GM18951 (cell line): ENCODE results near the gene GRIN1.

Experiments
- POLR2A ChIP-seq: IDR thresholded peaks from 4 replicates; pipeline ENCODE4 v1.6.1; 2011; ENCODE audit warnings: mild to moderate bottlenecking; ENCODE audit not compliant: insufficient read length, insufficient read depth; ENCODE audit errors: extremely low read depth
- in situ Hi-C: fragments of 300-500 bp; cut with MboI; formaldehyde crosslinking; loops from one replicate; pipeline ENCODE4 v1.12.0; 2022; ENCODE audit warnings: low sequenced_read_pairs, mixed read lengths, inconsistent platforms; ENCODE audit not compliant: unreplicated experiment

GRIN1 gene

DNA sequence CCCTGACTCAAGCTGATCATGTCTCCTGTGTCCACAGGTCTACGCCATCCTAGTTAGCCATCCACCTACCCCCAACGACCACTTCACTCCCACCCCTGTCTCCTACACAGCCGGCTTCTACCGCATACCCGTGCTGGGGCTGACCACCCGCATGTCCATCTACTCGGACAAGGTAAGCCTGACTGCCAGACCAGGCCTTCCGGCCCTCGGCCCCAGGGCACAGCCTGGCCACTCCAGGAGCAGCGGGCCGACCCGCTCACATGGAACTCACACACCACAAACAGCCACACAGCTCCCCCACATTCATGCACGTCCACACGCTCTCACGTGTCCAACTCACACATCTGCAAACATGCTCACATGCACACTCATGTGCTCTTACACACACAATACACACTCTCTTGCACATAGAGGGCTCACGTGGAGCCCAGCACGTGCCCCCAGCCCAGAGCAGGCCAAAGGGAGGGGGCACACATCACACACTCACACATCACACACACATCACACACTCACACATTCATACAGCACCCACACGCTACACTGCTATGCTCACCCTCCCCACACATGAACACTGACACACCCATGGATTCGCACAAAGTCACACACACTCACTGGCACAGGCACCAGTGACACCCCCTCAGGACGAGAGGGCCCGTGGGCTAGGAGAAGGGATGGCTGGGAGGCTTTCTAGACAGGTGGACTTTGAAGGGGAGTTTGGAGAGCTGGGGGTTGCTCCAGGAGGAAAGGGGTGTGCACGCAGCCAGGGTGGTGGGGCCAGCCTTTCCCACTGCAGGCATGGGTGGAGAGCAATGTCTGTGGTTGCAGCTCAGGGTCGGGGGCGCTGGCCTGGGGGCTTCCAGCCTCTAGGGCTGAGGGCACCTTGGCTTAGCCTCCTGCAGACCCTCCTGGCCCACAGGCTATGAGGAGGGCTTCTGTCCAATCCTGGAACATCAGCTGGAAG, 3.3 kb downstream of the GRIN1 start:
- in situ Hi-C loops = no loop called here
- TF ChIP-seq POLR2A = no peak

DNA sequence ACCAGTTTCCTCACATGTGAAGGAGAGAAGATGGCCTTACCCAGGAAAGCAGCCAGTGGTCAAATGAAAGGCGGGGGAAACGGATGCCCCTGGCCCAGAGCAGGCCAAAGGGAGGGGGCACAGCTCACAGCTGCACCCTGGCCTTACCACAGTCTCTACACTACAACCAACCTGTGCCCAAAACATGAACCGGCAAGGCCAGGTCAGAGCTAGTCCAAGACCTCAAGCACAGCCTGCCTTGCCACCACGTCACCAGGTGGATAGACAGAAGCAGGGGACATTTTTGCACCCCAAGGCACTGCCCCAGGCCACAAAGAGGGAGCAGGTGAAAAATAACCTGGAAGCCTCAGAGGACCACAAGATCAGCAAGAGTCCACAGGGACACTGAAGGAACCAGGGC, 4.5 kb downstream of the GRIN1 start:
- in situ Hi-C loops = no loop called here
- TF ChIP-seq POLR2A = no peak

DNA sequence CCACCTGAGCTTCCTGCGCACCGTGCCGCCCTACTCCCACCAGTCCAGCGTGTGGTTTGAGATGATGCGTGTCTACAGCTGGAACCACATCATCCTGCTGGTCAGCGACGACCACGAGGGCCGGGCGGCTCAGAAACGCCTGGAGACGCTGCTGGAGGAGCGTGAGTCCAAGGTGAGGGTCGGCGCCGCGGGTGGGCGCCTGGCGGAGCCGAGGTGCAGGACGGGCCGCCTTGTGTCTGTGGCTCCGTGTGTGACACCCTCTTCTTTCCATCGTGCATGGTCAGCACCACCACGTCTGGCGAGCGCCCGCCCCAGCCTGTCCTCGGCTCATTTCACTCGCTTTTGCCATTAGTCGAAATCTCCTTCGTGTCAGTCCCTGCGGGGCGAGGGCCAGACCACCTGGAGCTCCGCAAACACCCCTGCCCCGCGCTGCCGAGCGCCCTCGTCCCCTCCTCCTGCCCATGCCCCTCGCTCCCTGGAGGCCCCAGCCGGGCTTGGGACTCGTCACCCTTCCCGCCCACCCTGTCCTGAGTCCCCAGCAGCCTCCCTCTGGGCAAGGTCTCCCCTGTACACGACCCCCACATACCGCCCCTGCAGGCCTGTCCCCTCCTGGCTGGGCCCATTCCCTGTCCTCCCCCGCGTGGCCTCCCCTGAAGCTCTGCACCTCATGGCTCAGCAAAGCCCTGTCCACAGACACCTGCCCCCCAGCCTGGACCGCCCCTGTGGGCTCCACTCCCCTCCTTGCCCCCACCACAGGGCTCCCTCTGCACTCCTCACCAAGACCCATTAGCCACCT, 7.0 kb downstream of the GRIN1 start:
- TF ChIP-seq POLR2A = no peak
- in situ Hi-C loops = no loop called here

DNA sequence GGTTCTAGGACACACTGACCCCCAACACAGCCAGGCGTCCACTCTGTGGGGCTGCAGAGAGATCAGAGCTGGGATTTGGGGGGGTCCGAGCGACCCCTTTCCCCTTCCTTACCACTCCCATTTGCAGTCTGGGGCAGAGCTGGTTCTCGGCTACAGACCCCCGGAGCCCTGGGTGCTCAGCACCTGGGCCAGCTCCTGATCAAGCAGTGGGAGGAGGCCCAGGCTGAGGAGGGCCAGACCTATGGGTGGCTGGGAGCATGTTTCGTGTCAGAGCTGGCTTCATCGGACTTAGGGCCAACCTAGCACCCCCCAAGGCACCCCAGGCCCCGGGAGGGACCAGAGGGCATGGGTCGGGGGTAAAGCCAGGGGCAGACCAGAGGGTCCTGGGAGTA, 7.6 kb downstream of the GRIN1 start:
- no peak for TF ChIP-seq POLR2A
- in situ Hi-C loops = no loop called here

DNA sequence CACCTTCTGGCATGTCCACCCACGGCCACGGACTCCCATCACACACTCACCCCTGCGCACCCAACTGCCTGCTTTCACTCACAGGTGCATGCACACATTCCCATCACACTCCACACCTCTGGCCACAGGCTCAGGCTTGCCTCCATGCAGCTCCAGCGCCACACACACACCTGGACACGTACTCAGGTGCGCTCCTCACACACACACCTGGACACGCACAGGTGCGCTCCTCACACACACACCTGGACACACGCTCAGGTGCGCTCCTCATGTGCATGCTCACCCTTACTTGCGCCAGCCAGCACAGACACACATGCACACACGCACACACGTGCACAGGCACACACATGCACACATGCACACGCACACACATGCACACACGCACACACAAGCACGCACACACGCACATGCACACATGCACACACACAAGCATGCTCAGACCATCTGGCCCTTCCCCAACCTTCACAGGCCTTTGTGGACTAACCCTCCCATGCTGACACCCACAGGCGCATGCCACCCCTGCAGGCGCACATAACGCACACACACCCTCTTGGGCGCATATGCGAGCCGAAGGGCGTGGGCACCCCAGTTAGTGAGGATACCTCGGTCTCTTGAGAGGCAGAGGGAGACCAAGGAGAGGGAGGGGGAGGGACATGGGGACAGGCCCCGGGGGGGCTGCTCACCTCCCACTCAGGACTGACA, 8.3 kb downstream of the GRIN1 start:
- in situ Hi-C loops = no loop called here
- TF ChIP-seq POLR2A = no peak

DNA sequence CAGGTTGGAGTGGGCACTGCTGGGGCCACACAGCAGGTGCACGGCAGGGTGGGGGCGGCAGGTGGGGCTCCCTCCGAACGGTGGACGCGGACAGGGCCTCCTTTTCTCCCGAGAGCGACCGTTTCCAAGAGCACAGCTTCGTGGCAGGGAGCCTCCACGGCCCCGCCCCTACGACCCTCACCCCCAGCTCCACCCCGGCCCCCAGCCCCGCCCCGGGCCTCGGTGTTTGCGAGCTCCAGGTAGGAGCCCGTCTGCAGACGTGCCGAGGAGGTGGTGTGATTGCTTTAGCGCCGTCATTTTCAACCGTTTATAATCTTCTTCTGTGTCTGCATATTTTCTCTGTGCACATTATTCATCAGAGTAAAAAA, 8.8 kb downstream of the GRIN1 start:
- in situ Hi-C loops = no loop called here
- TF ChIP-seq POLR2A = no peak

DNA sequence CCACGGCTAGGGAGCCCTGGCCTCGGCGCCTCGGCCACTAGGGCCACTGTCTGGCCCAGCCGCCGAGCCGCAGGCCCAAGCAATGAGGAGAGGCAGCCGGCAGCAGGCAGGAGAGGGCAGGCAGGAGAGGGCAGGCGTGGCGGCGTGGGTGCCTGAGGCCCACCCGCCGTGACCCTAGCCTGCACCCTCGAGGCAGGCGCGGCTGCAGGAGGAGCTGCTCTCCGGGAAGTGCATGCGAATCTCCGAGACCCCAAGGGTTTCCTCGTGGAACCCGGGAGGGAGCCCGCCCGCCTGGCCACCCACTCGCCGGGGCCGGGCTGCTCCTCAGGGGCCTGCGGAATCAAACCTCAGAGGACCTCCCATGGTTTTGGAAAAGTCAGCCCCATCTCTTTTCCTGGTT, 9.3 kb downstream of the GRIN1 start:
- in situ Hi-C loops = no loop called here
- TF ChIP-seq POLR2A = no peak

DNA sequence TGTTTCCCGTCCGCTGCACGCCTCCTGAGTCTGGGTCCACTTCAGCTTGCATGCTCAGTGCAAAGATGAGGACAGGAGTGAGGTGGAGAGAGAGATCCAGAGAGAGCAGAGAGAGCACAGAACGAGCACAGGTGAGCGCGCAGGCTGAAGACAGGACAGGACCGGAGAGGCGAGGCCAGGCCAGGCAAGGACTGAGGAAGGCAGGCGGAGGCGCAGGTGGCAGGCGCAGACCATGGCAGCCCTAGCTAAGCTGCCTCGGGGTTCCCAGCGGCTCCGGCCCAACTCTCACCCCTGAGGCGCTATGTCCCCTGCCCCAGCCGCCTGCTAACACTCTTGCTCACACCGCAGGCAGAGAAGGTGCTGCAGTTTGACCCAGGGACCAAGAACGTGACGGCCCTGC, 9.7 kb downstream of the GRIN1 start:
- no peak for TF ChIP-seq POLR2A
- in situ Hi-C loops = no loop called here

DNA sequence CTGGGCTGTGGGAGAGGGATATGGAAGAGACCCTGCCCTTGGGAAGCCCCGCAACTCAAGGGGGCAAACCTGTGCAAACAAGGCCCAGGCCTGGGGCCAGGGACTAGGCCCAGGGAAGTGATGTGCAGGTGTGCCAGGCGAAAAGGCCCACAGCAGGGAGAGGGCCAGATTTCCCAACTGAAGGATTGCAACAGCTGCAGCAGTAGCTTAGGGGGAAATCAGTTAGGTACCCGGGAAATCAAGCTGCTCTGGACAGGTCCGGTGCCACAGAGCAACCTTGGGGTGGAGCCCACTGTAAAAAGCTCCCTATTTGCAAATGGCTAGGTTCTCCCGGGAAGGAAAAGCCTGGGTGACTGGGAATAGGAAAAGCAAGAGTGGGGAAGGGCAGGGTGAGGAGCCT, 10.4 kb downstream of the GRIN1 start:
- TF ChIP-seq POLR2A = no peak
- in situ Hi-C loops = no loop called here

DNA sequence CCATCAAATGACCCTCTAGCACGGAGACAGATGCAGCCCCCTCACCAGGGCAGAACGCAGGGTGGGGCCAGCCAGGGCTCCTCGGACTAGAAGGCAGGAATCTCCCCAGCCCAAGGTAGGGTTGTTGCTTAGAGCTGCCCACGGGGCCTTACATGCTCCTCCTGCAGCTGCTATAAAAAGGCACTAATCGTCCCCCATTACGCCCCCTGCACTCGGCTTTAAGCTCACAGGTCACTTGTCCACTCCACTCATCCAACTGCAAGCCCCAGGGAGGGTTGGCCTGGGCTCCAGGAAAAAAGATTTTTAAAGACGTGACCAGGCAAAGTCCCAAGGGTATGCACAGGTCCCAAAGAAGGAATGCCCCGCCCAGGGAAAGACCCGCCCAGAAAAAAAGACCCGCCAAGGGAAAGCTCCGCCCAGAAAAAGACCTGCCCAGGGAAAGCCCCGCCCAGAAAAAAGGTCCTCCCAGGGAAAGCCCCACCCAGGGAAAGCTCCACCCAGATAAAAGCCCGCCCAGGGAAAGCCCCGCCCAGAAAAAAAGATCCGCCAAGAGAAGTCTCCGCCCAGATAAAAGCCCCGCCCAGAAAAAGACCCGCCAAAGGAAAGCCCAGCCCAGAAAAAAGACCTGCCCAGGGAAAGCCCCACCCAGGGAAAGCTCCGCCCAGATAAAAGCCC, 11.1 kb downstream of the GRIN1 start:
- TF ChIP-seq POLR2A = no peak
- in situ Hi-C loops = no loop called here

DNA sequence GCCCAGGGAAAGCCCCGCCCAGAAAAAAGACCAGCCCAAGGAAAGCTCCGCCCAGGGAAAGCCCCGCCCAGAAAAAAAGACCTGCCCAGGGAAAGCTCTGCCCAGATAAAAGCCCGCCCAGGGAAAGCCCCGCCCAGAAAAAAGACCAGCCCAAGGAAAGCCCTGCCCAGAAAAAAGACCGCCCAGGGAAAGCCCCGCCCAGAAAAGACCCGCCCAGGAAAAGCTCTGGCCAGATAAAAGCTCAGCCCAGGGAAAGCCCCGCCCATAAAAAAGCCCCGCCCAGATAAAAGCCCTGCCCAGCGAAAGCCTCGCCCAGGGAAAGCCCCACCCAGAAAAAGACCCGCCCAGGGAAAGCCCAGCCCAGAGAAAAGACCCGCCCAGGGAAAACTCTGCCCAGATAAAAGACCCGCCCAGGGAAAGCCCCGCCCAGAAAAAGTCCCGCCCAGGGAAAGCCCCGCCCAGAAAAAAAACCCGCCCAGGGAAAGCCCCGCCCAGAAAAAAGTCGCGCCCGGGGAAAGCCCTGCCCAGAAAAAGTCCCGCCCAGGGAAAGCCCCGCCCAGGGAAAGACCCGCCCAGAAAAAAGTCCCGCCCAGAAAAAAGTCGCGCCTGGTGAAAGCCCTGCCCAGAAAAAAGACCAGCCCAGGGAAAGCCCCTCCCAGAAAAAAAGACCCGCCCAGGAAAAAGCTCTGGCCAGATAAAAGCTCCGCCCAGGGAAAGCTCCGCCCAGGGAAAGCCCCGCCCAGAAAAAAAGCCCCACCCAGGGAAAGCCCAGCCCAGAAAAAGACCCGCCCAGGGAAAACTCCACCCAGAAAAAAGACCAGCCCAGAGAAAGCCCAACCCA, 11.9 kb downstream of the GRIN1 start:
- in situ Hi-C loops = no loop called here
- no peak for TF ChIP-seq POLR2A

DNA sequence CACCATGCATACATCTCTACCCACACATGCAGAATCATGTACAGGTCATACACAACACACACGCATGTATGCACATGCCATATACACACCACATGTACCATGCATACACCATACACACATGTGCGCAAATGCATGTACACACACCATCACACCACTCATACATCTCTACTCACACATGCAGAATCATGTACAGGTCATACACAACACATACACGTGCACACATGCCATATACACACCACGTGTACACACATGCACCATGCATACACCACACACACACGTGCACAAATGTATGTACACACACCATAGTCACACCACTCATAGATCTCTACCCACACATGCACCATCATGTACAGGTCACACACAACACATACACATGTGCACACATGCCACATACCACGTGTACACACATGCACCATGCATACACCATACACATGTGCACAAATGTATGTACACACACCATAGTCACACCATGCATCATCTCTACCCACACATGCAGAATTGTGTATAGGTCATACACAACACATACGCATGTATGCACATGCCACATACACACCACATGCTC, 14.0 kb downstream of the GRIN1 start:
- no peak for TF ChIP-seq POLR2A
- in situ Hi-C loops = no loop called here
